ENCODE data around the gene UGT2B28.
"Not testable (repeated sequence)": the region's sequence is repeated elsewhere in the genome, so short reads cannot be mapped to it uniquely, and the experiment has no call there.

The UGT2B28 gene

GRCh38 chr4:69309549-69310076 is 29.3 kb downstream of the UGT2B28 start:
- H3K9ac ChIP-seq (ENCODE audit: low read length); H3K4me1 ChIP-seq (ENCODE audit: control insufficient read depth, low read depth, low read length); H3K27ac ChIP-seq (ENCODE audit: low read length); H3K27me3 ChIP-seq (ENCODE audit: control insufficient read depth, insufficient read depth, low read length); H3K4me3 ChIP-seq (ENCODE audit: low read length); H3K9me3 ChIP-seq (ENCODE audit: control insufficient read depth, low read depth, low read length); H3K36me3 ChIP-seq (ENCODE audit: control insufficient read depth, low read depth, low read length): not testable (repeated sequence)

GRCh38 chr4:69310262-69310661 is 30.0 kb downstream of the UGT2B28 start:
- not testable (repeated sequence) for H3K4me1 ChIP-seq (ENCODE audit: control insufficient read depth, low read depth, low read length); H3K27me3 ChIP-seq (ENCODE audit: control insufficient read depth, insufficient read depth, low read length); H3K36me3 ChIP-seq (ENCODE audit: control insufficient read depth, low read depth, low read length); H3K9ac ChIP-seq (ENCODE audit: low read length); H3K4me3 ChIP-seq (ENCODE audit: low read length); H3K27ac ChIP-seq (ENCODE audit: low read length); H3K9me3 ChIP-seq (ENCODE audit: control insufficient read depth, low read depth, low read length)

- H3K36me3 ChIP-seq (ENCODE audit: control insufficient read depth, low read depth, low read length), result not testable (repeated sequence)
These were observed 37.5 kb downstream of the UGT2B28 start for GRCh38 chr4:69317669-69318298.

GRCh38 chr4:69321153-69321729 is 41.0 kb downstream of the UGT2B28 start:
- no peak overlapping the region for H3K27ac ChIP-seq (ENCODE audit: low read length)
- no peak overlapping the region for H3K9ac ChIP-seq (ENCODE audit: low read length)

More at GRCh38 chr4:69317669-69318298, 37.5 kb downstream of the UGT2B28 start:
- not testable (repeated sequence) for H3K4me3 ChIP-seq (ENCODE audit: low read length); H3K27ac ChIP-seq (ENCODE audit: low read length); H3K9ac ChIP-seq (ENCODE audit: low read length); H3K4me1 ChIP-seq (ENCODE audit: control insufficient read depth, low read depth, low read length); H3K9me3 ChIP-seq (ENCODE audit: control insufficient read depth, low read depth, low read length); H3K27me3 ChIP-seq (ENCODE audit: control insufficient read depth, insufficient read depth, low read length)

GRCh38 chr4:69322055-69322454 is 41.8 kb downstream of the UGT2B28 start:
- Histone ChIP-seq H3K9me3 (ENCODE audit: control insufficient read depth, low read depth, low read length) (no peaks in the 10 kb centered on the region), H3K27me3 (ENCODE audit: control insufficient read depth, insufficient read depth, low read length) (no peaks in the 10 kb centered on the region), H3K36me3 (ENCODE audit: control insufficient read depth, low read depth, low read length) (no peaks in the 10 kb centered on the region), H3K4me3 (ENCODE audit: low read length) (no peak overlapping the region), H3K4me1 (ENCODE audit: control insufficient read depth, low read depth, low read length) (no peaks in the 10 kb centered on the region), H3K27ac (ENCODE audit: low read length) (no peak overlapping the region), H3K9ac (ENCODE audit: low read length) (no peak overlapping the region)

More at GRCh38 chr4:69321153-69321729, 41.0 kb downstream of the UGT2B28 start:
- Histone ChIP-seq H3K27me3 (ENCODE audit: control insufficient read depth, insufficient read depth, low read length) (no peaks in the 10 kb centered on the region), H3K9me3 (ENCODE audit: control insufficient read depth, low read depth, low read length) (no peaks in the 10 kb centered on the region), H3K36me3 (ENCODE audit: control insufficient read depth, low read depth, low read length) (no peaks in the 10 kb centered on the region), H3K4me1 (ENCODE audit: control insufficient read depth, low read depth, low read length) (no peaks in the 10 kb centered on the region), H3K4me3 (ENCODE audit: low read length) (no peak overlapping the region)

GRCh38 chr4:69323284-69323683 is 43.0 kb downstream of the UGT2B28 start:
- H3K4me3 ChIP-seq (ENCODE audit: low read length), result no peak overlapping the region

GRCh38 chr4:69330345-69331047 is 50.2 kb downstream of the UGT2B28 start:
- no peaks in the 10 kb centered on the region for H3K4me1 ChIP-seq (ENCODE audit: control insufficient read depth, low read depth, low read length)
- no peak overlapping the region for H3K27ac ChIP-seq (ENCODE audit: low read length)

More at GRCh38 chr4:69323284-69323683, 43.0 kb downstream of the UGT2B28 start:
- H3K4me1 ChIP-seq (ENCODE audit: control insufficient read depth, low read depth, low read length), result no peaks in the 10 kb centered on the region
- H3K36me3 ChIP-seq (ENCODE audit: control insufficient read depth, low read depth, low read length), result no peaks in the 10 kb centered on the region
- H3K9ac ChIP-seq (ENCODE audit: low read length), result no peak overlapping the region
- no peaks in the 10 kb centered on the region for H3K27me3 ChIP-seq (ENCODE audit: control insufficient read depth, insufficient read depth, low read length)
- H3K27ac ChIP-seq (ENCODE audit: low read length), result no peak overlapping the region
- no peaks in the 10 kb centered on the region for H3K9me3 ChIP-seq (ENCODE audit: control insufficient read depth, low read depth, low read length)

GRCh38 chr4:69331304-69331703 is 51.0 kb downstream of the UGT2B28 start:
- not testable (repeated sequence) for H3K36me3 ChIP-seq (ENCODE audit: control insufficient read depth, low read depth, low read length); H3K27me3 ChIP-seq (ENCODE audit: control insufficient read depth, insufficient read depth, low read length); H3K4me3 ChIP-seq (ENCODE audit: low read length); H3K9me3 ChIP-seq (ENCODE audit: control insufficient read depth, low read depth, low read length); H3K27ac ChIP-seq (ENCODE audit: low read length); H3K9ac ChIP-seq (ENCODE audit: low read length); H3K4me1 ChIP-seq (ENCODE audit: control insufficient read depth, low read depth, low read length)

More at GRCh38 chr4:69330345-69331047, 50.2 kb downstream of the UGT2B28 start:
- H3K9ac ChIP-seq (ENCODE audit: low read length), result no peak overlapping the region
- no peaks in the 10 kb centered on the region for H3K36me3 ChIP-seq (ENCODE audit: control insufficient read depth, low read depth, low read length)
- no peaks in the 10 kb centered on the region for H3K9me3 ChIP-seq (ENCODE audit: control insufficient read depth, low read depth, low read length)
- H3K4me3 ChIP-seq (ENCODE audit: low read length), result no peak overlapping the region
- no peaks in the 10 kb centered on the region for H3K27me3 ChIP-seq (ENCODE audit: control insufficient read depth, insufficient read depth, low read length)

GRCh38 chr4:69335485-69335884 is 55.2 kb downstream of the UGT2B28 start:
- not testable (repeated sequence) for H3K4me3 ChIP-seq (ENCODE audit: low read length); H3K9ac ChIP-seq (ENCODE audit: low read length); H3K27me3 ChIP-seq (ENCODE audit: control insufficient read depth, insufficient read depth, low read length); H3K9me3 ChIP-seq (ENCODE audit: control insufficient read depth, low read depth, low read length); H3K36me3 ChIP-seq (ENCODE audit: control insufficient read depth, low read depth, low read length); H3K27ac ChIP-seq (ENCODE audit: low read length); H3K4me1 ChIP-seq (ENCODE audit: control insufficient read depth, low read depth, low read length)

GRCh38 chr4:69343114-69343513 is 62.8 kb downstream of the UGT2B28 start:
- not testable (repeated sequence) for H3K4me3 ChIP-seq (ENCODE audit: low read length); H3K27ac ChIP-seq (ENCODE audit: low read length); H3K36me3 ChIP-seq (ENCODE audit: control insufficient read depth, low read depth, low read length); H3K27me3 ChIP-seq (ENCODE audit: control insufficient read depth, insufficient read depth, low read length); H3K9me3 ChIP-seq (ENCODE audit: control insufficient read depth, low read depth, low read length); H3K4me1 ChIP-seq (ENCODE audit: control insufficient read depth, low read depth, low read length); H3K9ac ChIP-seq (ENCODE audit: low read length)

- not testable (repeated sequence) for H3K4me3 ChIP-seq (ENCODE audit: low read length); H3K4me1 ChIP-seq (ENCODE audit: control insufficient read depth, low read depth, low read length); H3K9ac ChIP-seq (ENCODE audit: low read length); H3K27ac ChIP-seq (ENCODE audit: low read length); H3K36me3 ChIP-seq (ENCODE audit: control insufficient read depth, low read depth, low read length); H3K27me3 ChIP-seq (ENCODE audit: control insufficient read depth, insufficient read depth, low read length); H3K9me3 ChIP-seq (ENCODE audit: control insufficient read depth, low read depth, low read length)
These were observed 63.5 kb downstream of the UGT2B28 start for GRCh38 chr4:69343558-69344420.
